ENCODE measurements around the gene CTSG.
"Not testable (repeated sequence)": the region's sequence is repeated elsewhere in the genome, so short reads cannot be mapped to it uniquely, and the experiment has no call there.

The CTSG gene

DNA sequence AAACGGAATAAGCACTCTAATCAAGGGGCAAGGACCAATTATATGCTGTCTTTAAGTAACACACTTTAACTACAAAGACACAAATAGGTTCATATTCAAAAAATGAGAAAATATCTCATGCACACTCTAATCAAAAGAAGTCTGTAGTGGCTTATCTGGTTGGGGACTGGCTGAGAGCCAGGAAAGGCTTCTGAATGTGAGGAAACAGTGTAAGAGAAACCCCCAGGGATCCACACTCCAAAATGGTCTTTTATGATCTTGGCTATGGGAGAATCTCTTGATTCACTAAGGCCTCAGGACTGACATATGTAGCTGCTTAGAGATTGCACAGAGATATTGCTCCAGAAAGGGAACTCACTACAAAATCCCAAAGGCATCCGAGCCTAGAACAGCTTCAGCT lies 10.3 kb downstream of the CTSG start:
- Histone ChIP-seq H3K4me3 (ENCODE audit: low read depth, low read length) (no peak overlapping the region), H3K36me3 (no peaks in the 10 kb centered on the region), H3K9me3 (ENCODE audit: severe bottlenecking) (peaks cover 5% of the 10 kb centered on the region), H3K27me3 (ENCODE audit: insufficient read depth, low read depth, severe bottlenecking) (peaks cover 23% of the 10 kb centered on the region), H3K27ac (no peak overlapping the region)
- TF ChIP-seq, protein P1, sequence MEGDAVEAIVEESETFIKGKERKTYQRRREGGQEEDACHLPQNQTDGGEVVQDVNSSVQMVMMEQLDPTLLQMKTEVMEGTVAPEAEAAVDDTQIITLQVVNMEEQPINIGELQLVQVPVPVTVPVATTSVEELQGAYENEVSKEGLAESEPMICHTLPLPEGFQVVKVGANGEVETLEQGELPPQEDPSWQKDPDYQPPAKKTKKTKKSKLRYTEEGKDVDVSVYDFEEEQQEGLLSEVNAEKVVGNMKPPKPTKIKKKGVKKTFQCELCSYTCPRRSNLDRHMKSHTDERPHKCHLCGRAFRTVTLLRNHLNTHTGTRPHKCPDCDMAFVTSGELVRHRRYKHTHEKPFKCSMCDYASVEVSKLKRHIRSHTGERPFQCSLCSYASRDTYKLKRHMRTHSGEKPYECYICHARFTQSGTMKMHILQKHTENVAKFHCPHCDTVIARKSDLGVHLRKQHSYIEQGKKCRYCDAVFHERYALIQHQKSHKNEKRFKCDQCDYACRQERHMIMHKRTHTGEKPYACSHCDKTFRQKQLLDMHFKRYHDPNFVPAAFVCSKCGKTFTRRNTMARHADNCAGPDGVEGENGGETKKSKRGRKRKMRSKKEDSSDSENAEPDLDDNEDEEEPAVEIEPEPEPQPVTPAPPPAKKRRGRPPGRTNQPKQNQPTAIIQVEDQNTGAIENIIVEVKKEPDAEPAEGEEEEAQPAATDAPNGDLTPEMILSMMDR (IDR thresholded peaks at IDR 0.05; ENCODE audit: low read depth, low read length) = no peak
- DNase-seq = no peak

GRCh38 chr14:24563505-24563904 lies 12.5 kb downstream of the CTSG start:
- DNase-seq = no peak
- no peak overlapping the region for H3K27ac ChIP-seq
- peaks cover 16% of the 10 kb centered on the region for H3K27me3 ChIP-seq (ENCODE audit: insufficient read depth, low read depth, severe bottlenecking)
- TF ChIP-seq, protein P1 (IDR thresholded peaks at IDR 0.05; ENCODE audit: low read depth, low read length) = no peak
- H3K36me3 ChIP-seq = no peaks in the 10 kb centered on the region
- H3K4me3 ChIP-seq (ENCODE audit: low read depth, low read length) = no peak overlapping the region
- peaks cover 7% of the 10 kb centered on the region for H3K9me3 ChIP-seq (ENCODE audit: severe bottlenecking)

DNA sequence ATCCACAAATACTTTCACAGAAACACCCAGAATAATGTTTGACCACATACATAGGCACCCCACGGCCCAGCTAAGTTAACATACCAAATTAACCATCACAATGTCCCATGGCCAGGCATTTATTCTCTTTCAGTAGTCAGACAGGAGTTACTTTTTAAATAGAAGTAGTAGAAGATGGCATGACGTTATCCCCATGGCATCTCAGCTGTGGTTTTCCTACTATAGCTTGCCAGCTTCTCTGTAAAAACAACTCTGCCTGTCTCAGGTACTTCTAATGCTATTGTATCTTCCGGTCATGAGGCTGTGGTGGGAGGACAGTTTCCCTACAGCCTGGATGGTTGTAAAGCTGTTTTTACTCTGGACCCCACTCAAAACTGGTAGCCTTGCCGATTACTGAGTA lies 19.3 kb downstream of the CTSG start:
- no peak for DNase-seq
- peaks cover 5% of the 10 kb centered on the region for H3K9me3 ChIP-seq (ENCODE audit: severe bottlenecking)
- peaks cover 35% of the 10 kb centered on the region for H3K27me3 ChIP-seq (ENCODE audit: insufficient read depth, low read depth, severe bottlenecking)
- no peak overlapping the region for H3K4me3 ChIP-seq (ENCODE audit: low read depth, low read length)
- no peaks in the 10 kb centered on the region for H3K36me3 ChIP-seq
- TF ChIP-seq, protein P1 (IDR thresholded peaks at IDR 0.05; ENCODE audit: low read depth, low read length) = no peak
- H3K27ac ChIP-seq = no peak overlapping the region

- H3K9me3 ChIP-seq (ENCODE audit: severe bottlenecking); H3K27ac ChIP-seq; DNase-seq; H3K36me3 ChIP-seq; H3K4me3 ChIP-seq (ENCODE audit: low read depth, low read length): not testable (repeated sequence)
- peaks cover 17% of the 10 kb centered on the region for H3K27me3 ChIP-seq (ENCODE audit: insufficient read depth, low read depth, severe bottlenecking)
These were observed 27.0 kb downstream of the CTSG start for GRCh38 chr14:24549064-24549463.

DNA sequence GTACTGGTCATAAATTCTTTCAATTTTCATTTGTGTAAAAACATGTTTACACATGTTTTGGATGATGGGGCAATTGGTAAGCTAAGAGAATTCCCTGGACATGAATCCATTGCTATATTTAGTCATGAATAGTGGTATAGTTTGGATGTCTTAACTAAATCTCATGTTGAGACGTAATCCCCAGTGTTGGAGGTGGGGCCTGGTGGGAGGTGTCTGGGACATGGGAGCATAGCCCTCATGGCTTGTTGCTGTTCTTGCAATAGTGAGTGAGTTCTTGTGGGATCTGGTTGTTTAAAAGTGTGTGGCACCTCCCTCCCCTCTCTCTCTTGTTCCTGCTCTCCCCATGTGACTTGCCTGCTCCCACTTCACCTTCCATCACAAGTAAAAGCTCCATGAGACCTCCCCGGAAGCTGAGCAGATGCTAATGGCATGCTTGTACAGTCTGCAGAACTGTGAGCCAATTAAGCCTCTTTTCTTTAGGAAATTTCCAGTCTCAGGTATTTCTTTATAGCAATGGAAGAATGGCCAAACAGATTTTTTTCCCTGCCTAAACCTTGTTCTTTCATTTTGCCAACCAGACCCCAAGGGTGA lies 33.6 kb downstream of the CTSG start:
- Histone ChIP-seq H3K4me3 (ENCODE audit: low read depth, low read length) (no peak overlapping the region), H3K9me3 (ENCODE audit: severe bottlenecking) (no peaks in the 10 kb centered on the region), H3K27me3 (ENCODE audit: insufficient read depth, low read depth, severe bottlenecking) (peaks cover 18% of the 10 kb centered on the region), H3K36me3 (no peaks in the 10 kb centered on the region), H3K27ac (no peak overlapping the region)
- no peak for DNase-seq
- TF ChIP-seq, protein P1 (IDR thresholded peaks at IDR 0.05; ENCODE audit: low read depth, low read length) = no peak

GRCh38 chr14:24535737-24536136 lies 40.3 kb downstream of the CTSG start:
- TF ChIP-seq, protein P1 (IDR thresholded peaks at IDR 0.05; ENCODE audit: low read depth, low read length) = no peak
- peaks cover 20% of the 10 kb centered on the region for H3K27me3 ChIP-seq (ENCODE audit: insufficient read depth, low read depth, severe bottlenecking)
- H3K27ac ChIP-seq = no peak overlapping the region
- H3K9me3 ChIP-seq (ENCODE audit: severe bottlenecking) = no peaks in the 10 kb centered on the region
- no peak for DNase-seq
- H3K36me3 ChIP-seq = no peaks in the 10 kb centered on the region
- H3K4me3 ChIP-seq (ENCODE audit: low read depth, low read length) = no peak overlapping the region
